ENCODE results near the gene CAPN15. TPM values are rescaled to one million over a fixed set of nuclear protein-coding genes. Genes with fewer than 3 reads are reported as not detected.

Gene CAPN15
- total and polyA plus RNA-seq, 4 donors: 14.4 to 64.1 (median 38.9) TPM

GRCh38 chr16:539901-540530 lies 12.5 kb downstream of the CAPN15 start:
- DNase-seq (no peak), ATAC-seq (ENCODE audit: insufficient read depth, low FRiP score) (no peak)
- no peaks in the 10 kb centered on the region for H3K27me3 ChIP-seq (ENCODE audit: control insufficient read depth in 3 of 3, insufficient read depth in 3 of 3, low read length in 2 of 3)
- H3K9me3 ChIP-seq (ENCODE audit: control insufficient read depth in 4 of 4, insufficient read depth in 3 of 4, low read length in 3 of 4): no peaks in the 10 kb centered on the region
- no peak overlapping the region for H3K4me3 ChIP-seq
- peaks cover 0 to 6% (median 0%) of the 10 kb centered on the region in 5 donors for H3K4me1 ChIP-seq (ENCODE audit: control insufficient read depth in 5 of 5, insufficient read depth in 5 of 5, low read length in 5 of 5)
- WGBS, 2 donors: 93 to 95% methylated on average over 34 of the region's 34 CpGs
- no peak overlapping the region for H3K27ac ChIP-seq (ENCODE audit: low read depth in 1 of 2, low read length in 1 of 2)
- no peak for TF ChIP-seq CTCF (IDR thresholded peaks at IDR 0.05; ENCODE audit: control extremely low read depth, extremely low read depth)
- H3K9ac ChIP-seq (ENCODE audit: insufficient read depth in 1 of 2, low read length in 2 of 2): no peak overlapping the region
- peaks cover 0 to 40% (median 3%) of the 10 kb centered on the region in 4 donors for H3K36me3 ChIP-seq (ENCODE audit: control insufficient read depth in 4 of 4, insufficient read depth in 4 of 4, low read length in 4 of 4)

GRCh38 chr16:540645-541340 lies 13.3 kb downstream of the CAPN15 start:
- H3K27me3 ChIP-seq (ENCODE audit: control insufficient read depth in 3 of 3, insufficient read depth in 3 of 3, low read length in 2 of 3): no peaks in the 10 kb centered on the region
- H3K27ac ChIP-seq (ENCODE audit: low read depth in 1 of 2, low read length in 1 of 2): no peak overlapping the region
- peaks cover 0 to 38% (median 3%) of the 10 kb centered on the region in 4 donors for H3K36me3 ChIP-seq (ENCODE audit: control insufficient read depth in 4 of 4, insufficient read depth in 4 of 4, low read length in 4 of 4)
- ATAC-seq (ENCODE audit: insufficient read depth, low FRiP score): no peak
- H3K4me3 ChIP-seq: no peak overlapping the region
- H3K9ac ChIP-seq (ENCODE audit: insufficient read depth in 1 of 2, low read length in 2 of 2): no peak overlapping the region
- H3K4me1 ChIP-seq (ENCODE audit: control insufficient read depth in 5 of 5, insufficient read depth in 5 of 5, low read length in 5 of 5): no peaks in the 10 kb centered on the region
- DNase-seq: no peak
- H3K9me3 ChIP-seq (ENCODE audit: control insufficient read depth in 4 of 4, insufficient read depth in 3 of 4, low read length in 3 of 4): no peaks in the 10 kb centered on the region
- no peak for TF ChIP-seq CTCF (IDR thresholded peaks at IDR 0.05; ENCODE audit: control extremely low read depth, extremely low read depth)
- 93 to 94% methylated on average over 29 of the region's 29 CpGs for WGBS, 2 donors

- H3K9me3 ChIP-seq (ENCODE audit: control insufficient read depth in 4 of 4, insufficient read depth in 3 of 4, low read length in 3 of 4): no peaks in the 10 kb centered on the region
- H3K27ac ChIP-seq (ENCODE audit: low read depth in 1 of 2, low read length in 1 of 2): no peak overlapping the region
- H3K36me3 ChIP-seq (ENCODE audit: control insufficient read depth in 4 of 4, insufficient read depth in 4 of 4, low read length in 4 of 4): peaks cover 0 to 38% (median 6%) of the 10 kb centered on the region in 4 donors
- H3K4me3 ChIP-seq: no peak overlapping the region
- no peaks in the 10 kb centered on the region for H3K27me3 ChIP-seq (ENCODE audit: control insufficient read depth in 3 of 3, insufficient read depth in 3 of 3, low read length in 2 of 3)
- DNase-seq (no peak), ATAC-seq (ENCODE audit: insufficient read depth, low FRiP score) (no peak)
- no peaks in the 10 kb centered on the region for H3K4me1 ChIP-seq (ENCODE audit: control insufficient read depth in 5 of 5, insufficient read depth in 5 of 5, low read length in 5 of 5)
- WGBS, 2 donors: 94 to 95% methylated on average over 51 of the region's 51 CpGs
- no peak overlapping the region for H3K9ac ChIP-seq (ENCODE audit: insufficient read depth in 1 of 2, low read length in 2 of 2)
- no peak for TF ChIP-seq CTCF (IDR thresholded peaks at IDR 0.05; ENCODE audit: control extremely low read depth, extremely low read depth)
Measured at GRCh38 chr16:543301-544164, 16.0 kb downstream of the CAPN15 start.

All from lung (tissue), 12 donors.